Peyer's patch (tissue), 4 donors: ENCODE results near the gene RBM33.

Experiments
- CTCF ChIP-seq, 6 experiments: fragments of 450-650 bp in 4 of 6; fragments of 200-600 bp in 2 of 6; sonication (generic) in 1 of 6; IDR thresholded peaks; one replicate each; pipeline ENCODE4 v1.5.1; 2017 to 2019; ENCODE audit warnings: antibody characterized with exemption in 6 of 6, mild to moderate bottlenecking in 3 of 6, moderate library complexity in 1 of 6
- POLR2A ChIP-seq, 2 donors: fragments of 450-650 bp; IDR thresholded peaks; one replicate each; pipeline ENCODE4 v1.5.1; 2017; ENCODE audit warnings: antibody characterized with exemption in 2 of 2, mild to moderate bottlenecking in 2 of 2, moderate library complexity in 2 of 2

- TF ChIP-seq POLR2A (IDR thresholded peaks at IDR 0.05): no peak
- TF ChIP-seq CTCF (IDR thresholded peaks at IDR 0.05): no peak
These were observed 110.6 kb downstream of the RBM33 start for GRCh38 chr7:155755026-155755425.
